GM13976 (cell line): ENCODE data around the gene NLRP11.

Source experiments
- DNase-seq: peaks from one replicate; pipeline ENCODE4 v3.0.0; 2012; ENCODE audit warnings: low spot score
- CTCF ChIP-seq: IDR thresholded peaks from 2 replicates; pipeline ENCODE4 v1.5.1; 2012; ENCODE audit warnings: borderline replicate concordance, mild to moderate bottlenecking; ENCODE audit not compliant: insufficient read depth; ENCODE audit errors: extremely low read depth, missing control alignments, control extremely low read depth
- in situ Hi-C: fragments of 300-500 bp; cut with MboI; formaldehyde crosslinking; loops from one replicate; pipeline ENCODE4 v1.12.0; 2022; ENCODE audit warnings: low sequenced_read_pairs, mixed read lengths, inconsistent platforms; ENCODE audit not compliant: unreplicated experiment

NLRP11 gene

GRCh38 chr19:55831846-55832245 is at the start of gene NLRP11:
Gene NLRP11 (minus strand): TSS chr19:55831999. CDS start chr19:55818174, 13,825 bp downstream.
- in situ Hi-C loops: no loop called here
- no peak for DNase-seq
- no peak for TF ChIP-seq CTCF

GRCh38 chr19:55877211-55877610 is 45.4 kb upstream of the NLRP11 start:
- no peak for DNase-seq
- in situ Hi-C loops: no loop called here
- TF ChIP-seq CTCF: no peak

- in situ Hi-C loops: no loop called here
- DNase-seq: no peak
- TF ChIP-seq CTCF: no peak
Observed at GRCh38 chr19:55870736-55871135, 38.9 kb upstream of the NLRP11 start.

- in situ Hi-C loops: no loop called here
- no peak for DNase-seq
Observed at GRCh38 chr19:55867101-55867500, 35.3 kb upstream of the NLRP11 start.

GRCh38 chr19:55866521-55866920 is 34.7 kb upstream of the NLRP11 start:
- DNase-seq: no peak
- in situ Hi-C loops: no loop called here
- TF ChIP-seq CTCF: no peak

More at GRCh38 chr19:55867101-55867500, 35.3 kb upstream of the NLRP11 start:
- TF ChIP-seq CTCF: no peak

- in situ Hi-C loops: no loop called here
- no peak for TF ChIP-seq CTCF
Observed at GRCh38 chr19:55858969-55859368, 27.2 kb upstream of the NLRP11 start.

GRCh38 chr19:55858401-55858800 is 26.6 kb upstream of the NLRP11 start:
- in situ Hi-C loops: no loop called here
- TF ChIP-seq CTCF: no peak
- DNase-seq: no peak

More at GRCh38 chr19:55858969-55859368, 27.2 kb upstream of the NLRP11 start:
- DNase-seq: no peak
